AG10803 (cell line): ENCODE data around the gene KCNJ6.

Source experiments
- DNase-seq: peaks from one replicate; pipeline ENCODE4 v3.0.0; 2010; ENCODE audit warnings: low read depth
- H3K4me3 ChIP-seq: 2 replicates; pipeline ENCODE4 v1.5.1; 2011; ENCODE audit warnings: mild to moderate bottlenecking, low read length, control low read depth
- CTCF ChIP-seq: conservative IDR thresholded peaks from 2 replicates; pipeline ENCODE4 v1.5.1; 2011; ENCODE audit warnings: mild to moderate bottlenecking, low read length, control low read depth, inconsistent platforms

The KCNJ6 gene

GRCh38 chr21:37827913-37828312, 88.3 kb downstream of the KCNJ6 start:
- DNase-seq, result no peak
- no peak for TF ChIP-seq CTCF
- no peak overlapping the region for H3K4me3 ChIP-seq

- TF ChIP-seq CTCF, result no peak
- DNase-seq, result no peak
- H3K4me3 ChIP-seq, result no peak overlapping the region
These were observed 94.3 kb downstream of the KCNJ6 start for GRCh38 chr21:37821786-37822450.

GRCh38 chr21:37821092-37821491, 95.2 kb downstream of the KCNJ6 start:
- TF ChIP-seq CTCF, result no peak
- DNase-seq, result no peak
- H3K4me3 ChIP-seq, result no peak overlapping the region

GRCh38 chr21:37819372-37819771, 96.9 kb downstream of the KCNJ6 start:
- no peak for DNase-seq
- no peak for TF ChIP-seq CTCF

GRCh38 chr21:37817242-37817641, 99.0 kb downstream of the KCNJ6 start:
- no peak overlapping the region for H3K4me3 ChIP-seq
- DNase-seq, result no peak
- TF ChIP-seq CTCF, result no peak

More at GRCh38 chr21:37819372-37819771, 96.9 kb downstream of the KCNJ6 start:
- H3K4me3 ChIP-seq, result no peak overlapping the region

GRCh38 chr21:37815893-37816292, 100.4 kb downstream of the KCNJ6 start:
- TF ChIP-seq CTCF, result no peak
- H3K4me3 ChIP-seq, result no peak overlapping the region
- no peak for DNase-seq

- H3K4me3 ChIP-seq, result no peak overlapping the region
- peak; percentile 86 for DNase-seq
- TF ChIP-seq CTCF, result no peak
These were observed 104.5 kb downstream of the KCNJ6 start for GRCh38 chr21:37811711-37812110.
